HG02973 (cell line): Measurements from ENCODE around the gene NMT1.
A peak's percentile ranks its signal among the peaks of the same experiment; 100 is the strongest.
"Not testable (repeated sequence)": the region's sequence is repeated elsewhere in the genome, so short reads cannot be mapped to it uniquely, and the experiment has no call there.

Experiments
- ATAC-seq: cut with Tn5 transposase; IDR thresholded peaks from one replicate; pipeline ENCODE4 v1.9.1; 2021; ENCODE audit warnings: moderate library complexity; ENCODE audit not compliant: unreplicated experiment

The NMT1 gene

GRCh38 chr17:45036691-45037090 is 24.4 kb upstream of the NMT1 start:
- no peak for ATAC-seq

DNA sequence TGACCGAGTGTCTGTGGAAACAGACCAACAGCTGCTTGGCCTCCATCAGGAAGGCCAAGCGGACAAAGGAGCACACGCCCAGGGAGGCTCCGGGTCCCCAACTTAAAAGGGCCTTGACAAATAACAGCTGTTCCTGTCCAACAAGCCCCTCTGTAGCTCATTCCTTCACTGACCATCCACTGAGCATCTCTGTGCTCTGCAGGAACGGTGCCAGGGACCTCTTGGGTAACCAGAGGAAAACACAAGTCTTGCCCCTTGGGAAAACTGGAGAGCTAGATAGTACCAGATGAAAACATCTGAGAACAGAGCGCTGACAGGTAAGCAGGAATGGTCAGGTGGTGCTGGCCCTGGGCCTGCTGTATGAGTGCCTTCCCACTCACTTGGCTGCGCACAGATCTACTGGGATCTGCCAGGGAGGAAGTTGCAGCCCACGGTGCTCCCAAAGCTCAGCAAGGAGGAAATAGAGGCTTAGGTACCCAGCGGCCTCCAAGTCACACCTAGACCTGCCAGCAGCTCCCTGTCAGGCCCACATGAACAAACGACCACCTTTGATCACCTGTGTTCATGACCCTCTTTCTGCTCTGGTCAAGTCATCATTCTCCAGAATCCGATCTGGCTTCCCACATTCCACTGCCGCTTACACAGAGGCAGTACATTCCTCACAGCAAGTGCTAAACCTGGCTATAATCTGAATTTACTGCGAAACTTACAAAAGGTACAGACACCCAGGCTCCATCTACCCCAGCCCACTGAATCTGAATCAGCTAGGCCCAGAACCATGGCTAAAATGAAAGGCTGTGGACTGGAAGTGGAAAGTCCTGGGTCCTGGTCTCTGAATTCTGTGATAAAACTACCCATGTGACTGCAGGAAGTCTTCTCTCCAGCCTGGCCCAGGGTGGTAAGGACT is 22.1 kb upstream of the NMT1 start:
- ATAC-seq, result no peak

- ATAC-seq, result no peak
Measured at GRCh38 chr17:45040459-45040858, 20.7 kb upstream of the NMT1 start.

GRCh38 chr17:45042346-45043120 is 18.6 kb upstream of the NMT1 start:
- ATAC-seq, result no peak

GRCh38 chr17:45043813-45044540 is 17.1 kb upstream of the NMT1 start:
- ATAC-seq, result no peak

- no peak for ATAC-seq
Measured at GRCh38 chr17:45046537-45047125, 14.5 kb upstream of the NMT1 start.

DNA sequence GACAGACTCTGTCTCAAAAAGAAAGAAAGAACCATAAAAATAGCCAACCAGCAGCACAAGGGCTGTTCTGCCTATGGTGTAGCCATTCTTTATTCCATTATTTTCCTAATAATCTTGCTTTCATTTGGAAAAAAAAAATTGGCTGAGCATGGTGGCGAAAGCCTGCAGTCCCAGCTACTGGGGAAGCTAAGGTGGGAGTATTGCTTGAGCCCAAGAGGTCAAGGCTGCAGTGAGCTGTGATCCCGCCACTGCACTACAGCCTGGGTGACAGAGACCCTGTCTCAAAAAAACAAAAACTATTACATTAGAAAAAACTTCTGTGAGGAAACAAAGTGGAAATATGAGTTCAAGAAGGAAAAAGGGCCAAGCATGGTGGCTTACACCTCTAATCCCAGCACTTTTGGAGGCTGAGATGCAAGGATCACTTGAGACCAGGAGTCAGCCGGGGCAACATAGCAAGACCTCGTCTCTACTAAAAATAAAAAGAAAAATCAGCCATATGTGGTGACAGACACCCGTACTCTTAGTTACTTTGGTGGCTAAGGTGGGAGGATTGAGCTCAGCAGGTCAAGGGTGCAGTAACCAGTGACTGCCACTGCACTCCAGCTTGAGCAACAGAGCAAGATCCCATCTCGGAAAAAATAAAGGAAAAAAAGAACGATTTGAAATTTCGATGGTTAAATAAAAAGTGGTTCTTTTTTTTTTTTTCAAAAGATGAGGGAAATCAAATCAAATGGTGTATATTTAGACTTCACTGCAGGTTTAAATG is 12.1 kb upstream of the NMT1 start:
- no peak for ATAC-seq

- ATAC-seq, result peak; percentile 17
Measured at GRCh38 chr17:45050481-45051059, 10.5 kb upstream of the NMT1 start.

- peak; percentile 85 for ATAC-seq
Measured at GRCh38 chr17:45051060-45051719, 9.9 kb upstream of the NMT1 start, which contains the start of gene DCAKD. Gene DCAKD, minus strand, starts transcription at chr17:45051632. Its CDS starts 16,747 bp downstream, at chr17:45034885.

GRCh38 chr17:45051720-45052051 is 9.4 kb upstream of the NMT1 start:
- not testable (repeated sequence) for ATAC-seq

GRCh38 chr17:45052052-45052772 is 8.9 kb upstream of the NMT1 start:
- no peak for ATAC-seq

DNA sequence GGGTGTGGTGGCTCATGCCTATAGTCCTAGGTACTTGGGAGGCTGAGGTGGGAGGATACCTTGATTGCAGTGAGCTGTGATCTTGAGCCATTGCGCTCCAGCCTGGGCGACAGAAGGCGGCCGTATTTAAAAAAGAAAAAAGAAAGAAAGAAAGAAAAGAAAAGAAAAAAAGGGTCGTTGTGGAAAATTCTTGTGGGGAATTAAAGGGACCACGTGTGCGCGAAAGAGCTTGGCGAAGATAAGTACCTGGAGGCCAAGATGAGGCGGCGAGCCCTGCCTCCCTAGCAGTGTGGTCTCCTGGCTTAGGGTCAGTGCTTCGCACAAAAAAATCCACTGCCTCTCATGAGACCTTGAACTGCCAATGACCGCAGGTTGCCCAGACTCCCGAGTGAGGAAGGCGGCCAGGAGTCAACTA is 728 bp upstream of the NMT1 start:
- ATAC-seq, result no peak

DNA sequence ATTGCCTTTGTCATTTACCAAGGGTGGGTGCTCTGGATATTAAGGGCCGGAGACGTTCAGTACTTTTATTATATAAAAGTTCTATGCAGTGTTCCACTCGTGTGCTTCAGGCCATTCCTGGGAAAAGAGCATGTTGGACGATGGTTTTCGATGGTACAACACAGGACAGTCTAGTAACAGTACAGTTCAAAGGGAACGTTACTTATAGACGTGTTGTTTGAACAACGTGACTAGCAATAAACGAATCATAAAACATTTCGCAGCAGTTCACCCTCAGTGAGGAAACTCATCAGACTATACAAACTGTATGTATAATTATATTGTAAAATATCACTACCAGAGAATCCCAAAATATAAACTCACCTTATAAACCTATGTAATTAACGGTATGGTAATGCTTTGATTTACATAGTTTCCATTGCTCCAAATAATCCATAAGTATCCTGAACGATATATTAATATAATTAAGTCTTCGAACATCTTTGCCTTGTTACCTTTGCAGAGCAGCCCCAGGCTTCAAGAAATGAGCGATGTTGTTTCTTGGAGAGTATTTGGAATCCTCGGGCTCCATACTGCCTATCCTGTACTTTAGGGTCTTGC is 589 bp downstream of the NMT1 start:
- no peak for ATAC-seq

- no peak for ATAC-seq
Measured at GRCh38 chr17:45063198-45063597, 2.1 kb downstream of the NMT1 start.

- ATAC-seq, result no peak
Measured at GRCh38 chr17:45067637-45068036, 6.5 kb downstream of the NMT1 start.

- ATAC-seq, result no peak
Measured at GRCh38 chr17:45070001-45070400, 8.9 kb downstream of the NMT1 start.

DNA sequence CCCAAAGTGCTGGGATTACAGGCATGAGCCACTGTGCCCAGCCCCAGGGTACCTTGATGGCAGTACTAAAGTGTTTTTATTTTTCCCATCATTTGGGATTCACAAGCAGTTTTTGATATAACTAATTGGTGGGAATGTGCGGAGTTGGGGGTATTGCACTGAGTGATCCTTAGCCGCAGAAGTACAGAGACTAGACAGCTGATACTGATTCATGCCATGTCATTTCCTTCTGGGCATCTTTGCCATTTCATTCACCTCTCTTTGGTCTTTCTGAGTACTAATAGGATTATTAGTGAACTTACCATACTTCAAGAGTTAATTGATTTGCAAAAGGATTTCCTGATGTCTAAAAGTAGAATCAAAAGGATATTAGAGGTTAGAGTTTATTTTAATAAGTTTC is 9.7 kb downstream of the NMT1 start:
- ATAC-seq, result no peak

GRCh38 chr17:45073414-45074070 is 12.4 kb downstream of the NMT1 start:
- ATAC-seq, result no peak
